MG63 (cell line): ENCODE data around the gene DNMT1. TPM values are rescaled to one million over a fixed set of nuclear protein-coding genes. Genes with fewer than 3 reads are reported as not detected.
A peak's percentile ranks its signal among the peaks of the same experiment; 100 is the strongest.

Experiments used
- DNase-seq: peaks from one replicate; pipeline ENCODE4 v3.0.0-alpha.2; 2020
- H3K27me3 ChIP-seq: fragments of 250-450 bp; sonication (Bioruptor Pico); 2 replicates; pipeline ENCODE4 v1.5.1; 2020; ENCODE audit warnings: mild to moderate bottlenecking, moderate library complexity
- H3K36me3 ChIP-seq: fragments of 250-450 bp; sonication (Bioruptor Pico); 2 replicates; pipeline ENCODE4 v1.5.1; 2020; ENCODE audit warnings: mild to moderate bottlenecking, moderate library complexity
- H3K4me3 ChIP-seq: fragments of 250-450 bp; sonication (Bioruptor Pico); 2 replicates; pipeline ENCODE4 v1.5.1; 2020; ENCODE audit warnings: mild to moderate bottlenecking, moderate library complexity
- H3K9me3 ChIP-seq: fragments of 250-450 bp; sonication (Bioruptor Pico); 2 replicates; pipeline ENCODE4 v1.5.1; 2020; ENCODE audit warnings: mild to moderate bottlenecking, moderate library complexity
- total RNA-seq: library from RNA; depleted of rRNA; stranded (reverse); fragments of >200 nt; shearing (Covaris generic); gene quantifications from 2 replicates; pipeline ENCODE4 v1.2.3, GENCODE V29; 2014; ENCODE audit warnings: low replicate concordance

DNMT1 gene
- total RNA-seq, 1 experiment from 2014 or later: 138 TPM

- H3K4me3 ChIP-seq: no peak overlapping the region
- H3K27me3 ChIP-seq: no peaks in the 10 kb centered on the region
- peak; percentile 34 for DNase-seq
- H3K36me3 ChIP-seq: peaks cover 75% of the 10 kb centered on the region
- no peaks in the 10 kb centered on the region for H3K9me3 ChIP-seq
These were observed 79.2 kb downstream of the DNMT1 start for GRCh38 chr19:10115392-10116084.

DNA sequence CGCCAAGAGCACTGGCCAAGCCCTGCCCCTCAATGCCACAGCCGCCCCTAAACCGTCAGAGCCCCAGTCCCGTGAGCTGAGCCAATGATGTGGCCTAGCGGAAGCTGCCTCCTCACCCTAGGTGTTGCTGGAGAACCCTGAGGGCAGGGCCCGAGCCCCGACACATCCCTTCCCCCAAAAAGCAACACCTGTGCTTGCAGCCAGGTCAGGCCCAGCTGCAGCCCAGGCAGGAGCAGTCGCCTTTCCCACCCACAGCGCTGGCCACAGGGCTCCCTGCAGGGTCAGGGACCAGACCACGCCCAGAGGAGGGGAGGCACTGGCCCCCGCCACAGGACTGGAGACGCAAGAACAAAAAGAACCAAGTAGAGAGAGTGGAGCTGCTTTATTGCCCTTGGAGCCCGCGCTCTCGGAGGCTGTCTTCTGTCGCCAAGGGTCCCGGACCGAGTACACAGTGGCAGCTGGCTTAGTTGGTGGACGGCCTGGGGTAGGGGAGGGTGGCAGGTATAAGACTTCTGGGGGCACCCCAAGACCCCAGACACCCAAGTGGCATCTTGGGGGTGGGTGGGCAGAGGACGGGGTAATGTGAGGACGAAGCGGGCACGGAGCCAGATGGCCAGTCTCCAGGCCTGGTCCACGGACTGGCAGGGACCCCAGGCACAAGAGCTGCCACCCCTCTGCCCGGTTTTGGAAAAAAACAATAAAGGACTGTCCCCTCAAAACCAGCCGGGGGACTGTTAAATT, 79.9 kb downstream of the DNMT1 start:
- peak; percentile 53 for DNase-seq
- no peak overlapping the region for H3K4me3 ChIP-seq
- no peaks in the 10 kb centered on the region for H3K9me3 ChIP-seq
- H3K27me3 ChIP-seq: no peaks in the 10 kb centered on the region
- H3K36me3 ChIP-seq: peaks cover 82% of the 10 kb centered on the region

- Histone ChIP-seq H3K4me3 (no peak overlapping the region), H3K9me3 (no peaks in the 10 kb centered on the region), H3K36me3 (peaks cover 87% of the 10 kb centered on the region), H3K27me3 (no peaks in the 10 kb centered on the region)
- peak; percentile 48 for DNase-seq
These were observed 80.6 kb downstream of the DNMT1 start for GRCh38 chr19:10113964-10114650.

DNA sequence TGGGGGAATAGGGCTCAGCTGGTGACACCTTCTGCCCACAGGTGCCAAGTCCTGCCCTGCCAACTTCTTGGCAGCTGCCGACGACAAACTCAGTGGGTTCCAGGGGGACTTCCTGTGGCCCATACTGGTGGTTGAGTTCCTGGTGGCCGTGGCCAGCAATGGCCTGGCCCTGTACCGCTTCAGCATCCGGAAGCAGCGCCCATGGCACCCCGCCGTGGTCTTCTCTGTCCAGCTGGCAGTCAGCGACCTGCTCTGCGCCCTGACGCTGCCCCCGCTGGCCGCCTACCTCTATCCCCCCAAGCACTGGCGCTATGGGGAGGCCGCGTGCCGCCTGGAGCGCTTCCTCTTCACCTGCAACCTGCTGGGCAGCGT, 81.2 kb downstream of the DNMT1 start:
- Histone ChIP-seq H3K9me3 (no peaks in the 10 kb centered on the region), H3K27me3 (no peaks in the 10 kb centered on the region), H3K4me3 (no peak overlapping the region), H3K36me3 (peaks cover 87% of the 10 kb centered on the region)
- peak; percentile 51 for DNase-seq

GRCh38 chr19:10112895-10113591, 81.7 kb downstream of the DNMT1 start:
- peak; percentile 79 for DNase-seq
- no peak overlapping the region for H3K4me3 ChIP-seq
- H3K36me3 ChIP-seq: peaks cover 87% of the 10 kb centered on the region
- H3K27me3 ChIP-seq: no peaks in the 10 kb centered on the region
- no peaks in the 10 kb centered on the region for H3K9me3 ChIP-seq

- peaks cover 87% of the 10 kb centered on the region for H3K36me3 ChIP-seq
- peak; percentile 50 for DNase-seq
- H3K27me3 ChIP-seq: no peaks in the 10 kb centered on the region
- H3K4me3 ChIP-seq: no peak overlapping the region
- H3K9me3 ChIP-seq: no peaks in the 10 kb centered on the region
These were observed 82.6 kb downstream of the DNMT1 start for GRCh38 chr19:10112037-10112761.

- Histone ChIP-seq H3K4me3 (no peak within 1 kb of the TSS), H3K9me3 (no peaks in the 10 kb centered on the region), H3K36me3 (peaks cover 85% of the 10 kb centered on the region), H3K27me3 (no peaks in the 10 kb centered on the region)
- no peak for DNase-seq
These were observed 83.3 kb downstream of the DNMT1 start, which contains the start of gene P2RY11 for GRCh38 chr19:10111405-10111811. P2RY11 (plus strand) TSS chr19:10111693; CDS start chr19:10111722, 29 bp downstream.

- Histone ChIP-seq H3K36me3 (peaks cover 81% of the 10 kb centered on the region), H3K27me3 (no peaks in the 10 kb centered on the region), H3K4me3 (no peak overlapping the region), H3K9me3 (no peaks in the 10 kb centered on the region)
- no peak for DNase-seq
These were observed 83.8 kb downstream of the DNMT1 start for GRCh38 chr19:10110972-10111317.

GRCh38 chr19:10110076-10110971, 84.4 kb downstream of the DNMT1 start:
- H3K9me3 ChIP-seq: no peaks in the 10 kb centered on the region
- no peaks in the 10 kb centered on the region for H3K27me3 ChIP-seq
- DNase-seq: no peak
- H3K4me3 ChIP-seq: no peak overlapping the region
- peaks cover 74% of the 10 kb centered on the region for H3K36me3 ChIP-seq

DNA sequence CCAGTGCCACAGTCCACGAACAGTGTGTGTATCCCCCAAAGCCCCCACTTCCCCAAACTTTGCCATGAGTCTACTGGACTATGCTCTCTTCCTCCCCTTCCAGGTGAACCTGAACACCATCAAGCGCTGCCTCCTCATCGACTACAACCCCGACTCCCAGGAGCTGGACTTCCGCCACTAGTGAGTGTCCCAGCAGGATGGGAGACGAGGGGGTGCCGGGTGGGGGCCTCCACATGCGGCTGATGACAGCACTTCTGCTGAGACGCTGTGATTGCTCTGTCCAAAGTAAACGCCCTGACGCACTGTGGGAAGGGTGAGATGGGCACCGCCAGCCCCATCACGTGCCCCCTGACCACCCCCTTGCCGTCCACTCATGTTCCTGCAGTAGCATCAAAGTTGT, 85.2 kb downstream of the DNMT1 start:
- no peak overlapping the region for H3K4me3 ChIP-seq
- no peak for DNase-seq
- no peaks in the 10 kb centered on the region for H3K9me3 ChIP-seq
- no peaks in the 10 kb centered on the region for H3K27me3 ChIP-seq
- H3K36me3 ChIP-seq: peaks cover 66% of the 10 kb centered on the region

DNA sequence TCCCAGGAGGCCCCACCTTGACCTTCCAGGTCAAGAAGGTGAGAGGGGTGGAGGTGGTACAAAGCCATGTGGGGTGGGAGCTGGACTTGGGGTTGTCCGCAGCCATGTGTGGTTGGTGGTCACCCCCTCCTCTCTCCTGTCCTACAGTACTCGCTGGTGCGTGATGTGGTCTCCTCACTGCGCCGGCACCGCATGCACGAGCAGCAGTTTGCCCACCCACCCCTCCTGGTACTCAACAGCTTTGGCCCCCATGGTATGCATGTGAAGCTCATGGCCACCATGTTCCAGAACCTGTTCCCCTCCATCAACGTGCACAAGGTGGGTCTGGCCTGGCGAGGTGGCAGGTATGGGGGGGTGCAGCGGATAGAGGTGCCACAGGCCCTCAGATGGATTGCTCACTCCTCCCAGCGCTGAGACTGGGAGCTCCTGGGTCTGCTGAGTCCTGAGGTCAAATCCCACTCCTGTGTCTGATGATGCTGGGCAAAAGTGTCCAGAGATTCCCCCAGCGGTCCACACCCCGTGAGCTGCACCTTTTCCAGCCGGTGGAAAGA, 86.9 kb downstream of the DNMT1 start:
- H3K9me3 ChIP-seq: no peaks in the 10 kb centered on the region
- H3K4me3 ChIP-seq: peak overlapping the region; percentile 89
- H3K27me3 ChIP-seq: no peaks in the 10 kb centered on the region
- no peak for DNase-seq
- peaks cover 56% of the 10 kb centered on the region for H3K36me3 ChIP-seq

- no peaks in the 10 kb centered on the region for H3K27me3 ChIP-seq
- H3K4me3 ChIP-seq: peak overlapping the region; percentile 89
- peaks cover 55% of the 10 kb centered on the region for H3K36me3 ChIP-seq
- no peak for DNase-seq
- H3K9me3 ChIP-seq: no peaks in the 10 kb centered on the region
These were observed 87.5 kb downstream of the DNMT1 start for GRCh38 chr19:10107254-10107653.

DNA sequence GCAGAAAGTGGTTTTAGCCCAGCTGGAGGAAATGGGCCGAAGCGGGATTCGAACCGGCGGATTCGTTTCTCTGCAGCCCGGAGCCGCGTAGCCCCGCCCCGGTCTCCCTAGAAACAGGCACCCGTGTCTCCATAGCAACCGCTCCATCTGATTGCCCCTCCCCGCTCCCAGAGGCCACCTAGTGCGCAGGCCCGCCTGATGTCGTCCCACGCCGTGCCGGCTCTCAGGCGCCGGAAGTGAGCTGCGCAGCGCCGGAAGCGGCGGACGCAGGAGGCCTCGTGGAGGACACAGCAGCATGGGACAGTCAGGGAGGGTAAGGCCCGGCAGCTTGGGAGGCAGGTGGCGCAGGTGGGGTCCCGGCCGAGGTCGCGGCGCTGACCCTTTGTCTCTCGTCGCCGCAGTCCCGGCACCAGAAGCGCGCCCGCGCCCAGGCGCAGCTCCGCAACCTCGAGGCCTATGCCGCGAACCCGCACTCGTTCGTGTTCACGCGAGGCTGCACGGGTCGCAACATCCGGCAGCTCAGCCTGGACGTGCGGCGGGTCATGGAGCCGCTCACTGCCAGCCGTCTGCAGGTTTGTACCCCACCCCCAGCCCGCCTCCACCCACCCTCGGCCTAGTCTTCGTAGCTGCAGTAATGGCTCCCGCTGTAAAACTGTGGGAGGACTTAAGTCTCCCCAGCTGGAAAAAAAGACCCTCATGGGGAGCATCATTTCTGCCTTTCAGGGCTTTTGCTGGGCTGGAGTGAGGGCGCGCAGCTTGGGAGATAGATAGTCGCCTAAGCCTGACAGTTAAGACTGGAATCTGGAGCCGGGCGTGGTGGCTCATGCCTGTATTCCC, 88.4 kb downstream of the DNMT1 start, which contains the start of gene PPAN:
PPAN (plus strand) TSS at position 263 of the 837 bp plus-strand sequence; CDS start at position 296, 33 bp downstream.
- DNase-seq: peak; percentile 100
- H3K27me3 ChIP-seq: no peaks in the 10 kb centered on the region
- peaks cover 47% of the 10 kb centered on the region for H3K36me3 ChIP-seq
- no peaks in the 10 kb centered on the region for H3K9me3 ChIP-seq
- H3K4me3 ChIP-seq: peak within 1 kb of the TSS; percentile 89

DNA sequence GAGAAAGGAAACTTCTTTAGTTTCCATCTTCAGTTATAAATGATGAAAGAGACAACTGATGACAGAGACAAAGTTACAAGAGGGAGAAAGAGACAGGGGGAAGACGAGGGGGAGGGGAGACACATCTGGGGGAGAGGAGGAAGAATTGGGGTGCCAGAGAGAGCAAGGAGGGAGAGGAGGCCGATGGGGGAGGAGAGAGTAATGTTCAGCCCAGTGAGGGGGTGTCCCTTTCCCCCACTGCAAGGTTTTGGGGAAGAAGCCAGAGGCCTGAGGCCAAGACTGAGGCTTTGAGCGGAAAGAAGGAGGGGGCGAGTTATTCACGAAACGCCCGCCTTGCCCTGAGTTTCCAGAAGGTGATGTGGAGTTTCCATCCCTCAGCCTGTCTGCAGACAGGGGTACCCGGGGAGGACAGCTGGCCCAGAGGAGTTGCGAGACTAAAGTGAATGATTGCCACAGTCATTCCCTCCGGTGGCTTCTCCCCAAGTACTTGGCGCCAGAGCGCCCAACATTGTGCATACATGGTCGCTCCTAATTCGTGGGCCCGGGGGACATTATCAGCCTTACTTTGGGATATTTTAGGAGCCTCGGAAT, 89.1 kb downstream of the DNMT1 start:
- H3K27me3 ChIP-seq: no peaks in the 10 kb centered on the region; the same call in 1 of the 2 replicates
- H3K4me3 ChIP-seq: peak overlapping the region; percentile 89
- no peaks in the 10 kb centered on the region for H3K9me3 ChIP-seq
- no peak for DNase-seq
- peaks cover 40% of the 10 kb centered on the region for H3K36me3 ChIP-seq
